GM18511 (cell line): ENCODE data around the gene PTGR3.
A peak's percentile ranks its signal among the peaks of the same experiment; 100 is the strongest.

ENCODE experiments used
- ATAC-seq: cut with Tn5 transposase; IDR thresholded peaks from one replicate; pipeline ENCODE4 v1.9.1; 2021; ENCODE audit warnings: mild to moderate bottlenecking, moderate library complexity; ENCODE audit not compliant: unreplicated experiment

The PTGR3 gene

GRCh38 chr18:75209129-75209950 is at the start of gene PTGR3:
Gene PTGR3, minus strand, starts transcription at chr18:75209139. Its CDS starts 81 bp downstream, at chr18:75209058.
- peak; percentile 47 for ATAC-seq

DNA sequence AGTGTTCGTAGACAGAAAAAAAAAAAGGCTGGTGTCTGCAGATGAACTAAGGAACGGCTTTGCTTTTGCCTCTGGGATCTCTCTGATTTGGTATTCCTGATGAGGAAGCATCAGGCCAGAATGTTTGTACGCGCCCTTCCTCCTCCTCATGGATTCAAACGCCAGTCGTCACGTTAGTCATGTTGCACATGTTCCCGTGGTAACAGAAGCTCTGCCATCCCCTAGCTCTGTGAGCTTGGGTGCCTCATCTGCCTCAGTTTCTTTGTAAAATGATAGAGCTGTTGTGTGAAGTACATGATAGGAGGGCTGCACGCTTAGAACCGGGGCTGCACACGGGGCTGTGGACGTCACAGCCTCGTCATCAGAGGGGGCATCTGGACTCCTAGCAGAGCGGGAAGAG is 48.7 kb upstream of the PTGR3 start:
- no peak for ATAC-seq

GRCh38 chr18:75256376-75256775 is 47.4 kb upstream of the PTGR3 start:
- no peak for ATAC-seq

DNA sequence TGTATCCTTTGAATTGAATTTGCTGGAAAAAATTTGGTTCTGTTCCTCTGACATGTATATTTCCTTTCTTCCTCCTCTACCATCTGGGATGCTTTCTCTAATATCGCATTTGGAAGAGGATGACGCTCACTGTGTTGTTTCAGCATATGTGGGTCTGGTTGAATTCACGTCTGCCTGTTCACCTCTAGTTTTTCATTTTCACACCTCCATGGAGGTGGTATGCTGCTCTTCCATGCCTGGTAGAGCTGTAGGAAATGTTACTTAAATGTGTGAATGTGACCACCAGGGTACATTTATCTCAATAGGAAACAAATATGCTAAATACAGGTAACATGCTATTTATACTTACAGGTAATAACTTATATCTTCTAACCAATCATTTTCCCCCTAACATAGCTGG is 46.2 kb upstream of the PTGR3 start:
- ATAC-seq = no peak

DNA sequence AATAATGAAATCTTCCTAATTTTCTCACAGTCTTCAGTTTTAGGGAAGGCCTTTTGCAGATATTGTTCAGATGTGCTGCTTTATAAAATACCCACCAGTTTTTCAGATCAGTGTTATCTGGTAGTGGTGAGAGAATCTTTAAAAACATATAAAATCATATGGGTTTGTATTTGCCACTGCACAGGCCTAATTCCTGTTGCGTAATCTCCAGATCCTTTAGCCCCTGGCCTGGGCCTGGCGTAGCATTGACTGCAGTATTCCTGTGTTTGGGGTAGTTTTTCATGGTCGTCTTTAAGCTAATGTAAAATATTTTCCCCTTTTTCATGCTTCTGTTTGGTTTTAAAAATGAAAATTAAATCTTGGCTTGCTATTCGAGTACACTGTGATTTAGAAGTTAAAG is 44.8 kb upstream of the PTGR3 start:
- ATAC-seq = no peak

DNA sequence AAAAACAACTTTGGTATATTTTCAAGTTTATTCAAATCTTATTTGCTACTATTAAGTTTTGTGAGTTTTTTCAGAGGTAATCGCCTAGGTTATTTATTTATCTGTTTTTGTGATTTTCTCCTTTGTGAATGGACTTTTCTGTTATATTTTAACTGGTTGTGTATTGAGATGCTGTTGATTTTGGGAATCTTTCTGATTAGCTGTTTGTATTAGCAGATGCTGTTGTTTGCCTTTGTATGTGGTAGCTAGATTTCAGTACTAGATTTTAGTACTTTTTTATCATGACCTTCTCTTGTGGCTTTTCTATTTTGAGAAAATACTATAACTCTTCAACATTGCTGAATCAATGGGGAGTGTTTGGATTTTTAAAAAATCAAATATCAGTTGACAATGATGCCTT is 44.1 kb upstream of the PTGR3 start:
- ATAC-seq = no peak

GRCh38 chr18:75252136-75252535 is 43.2 kb upstream of the PTGR3 start:
- no peak for ATAC-seq

DNA sequence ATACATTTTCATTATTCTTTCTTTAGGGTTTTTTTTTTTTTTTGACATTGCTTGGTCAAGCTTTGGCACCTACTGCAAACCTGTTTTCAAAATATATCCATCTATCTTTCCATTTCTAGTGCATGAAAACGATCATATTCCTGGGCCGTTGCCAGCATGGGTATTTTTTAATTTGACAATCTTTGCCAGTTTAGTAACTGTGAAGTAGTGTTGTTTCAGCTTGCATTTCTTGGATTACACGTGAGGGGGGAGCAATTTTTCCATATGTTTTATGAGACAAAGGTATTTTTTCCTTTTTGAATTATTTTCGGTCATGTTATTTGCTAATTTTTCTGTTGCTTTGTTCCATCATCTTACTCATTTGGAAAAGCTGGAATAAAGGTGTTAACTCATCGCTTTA is 42.5 kb upstream of the PTGR3 start:
- ATAC-seq = no peak

- ATAC-seq = no peak
Observed at GRCh38 chr18:75250471-75250821, 41.5 kb upstream of the PTGR3 start.

- ATAC-seq = no peak
Observed at GRCh38 chr18:75249672-75250470, 40.9 kb upstream of the PTGR3 start.

- ATAC-seq = peak; percentile 1
Observed at GRCh38 chr18:75249175-75249518, 40.2 kb upstream of the PTGR3 start.

DNA sequence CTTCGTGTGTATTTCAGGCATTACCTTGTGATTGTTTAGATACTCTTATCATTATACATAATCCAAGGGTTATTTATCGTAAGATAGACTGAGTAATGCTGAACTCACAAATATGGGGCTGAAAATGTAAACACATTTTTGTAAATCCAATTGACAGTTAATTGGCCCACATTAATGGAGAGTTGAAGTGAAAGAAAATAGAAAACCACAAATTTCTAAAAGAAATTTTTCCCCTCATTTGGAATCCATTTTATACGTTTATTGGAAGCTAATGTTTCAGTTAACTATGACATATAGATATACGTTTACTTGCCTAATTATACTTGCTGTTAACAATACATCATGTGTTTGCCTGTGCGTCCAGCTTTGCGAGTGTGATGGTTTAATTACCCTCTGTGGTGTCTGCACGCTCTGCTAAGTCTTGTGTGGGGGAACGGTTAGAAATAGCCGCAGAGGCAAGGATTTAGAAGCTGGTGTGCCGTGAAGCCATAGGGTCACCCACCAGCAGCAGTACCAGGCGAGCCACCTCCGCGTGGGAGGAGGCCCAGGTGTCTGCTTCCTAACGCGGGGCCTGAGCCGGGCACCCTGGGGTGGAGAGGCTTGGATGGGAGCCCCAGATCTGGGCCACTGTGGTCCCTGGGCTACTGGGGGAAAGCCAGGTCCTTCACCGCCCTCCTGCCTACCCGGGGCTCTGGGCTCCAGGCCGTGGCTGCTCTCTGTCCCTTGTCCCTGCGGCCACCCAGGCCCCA is 39.7 kb upstream of the PTGR3 start:
- peak; percentile 37 for ATAC-seq

GRCh38 chr18:75247611-75248421 is 38.9 kb upstream of the PTGR3 start:
- ATAC-seq = peak; percentile 61

DNA sequence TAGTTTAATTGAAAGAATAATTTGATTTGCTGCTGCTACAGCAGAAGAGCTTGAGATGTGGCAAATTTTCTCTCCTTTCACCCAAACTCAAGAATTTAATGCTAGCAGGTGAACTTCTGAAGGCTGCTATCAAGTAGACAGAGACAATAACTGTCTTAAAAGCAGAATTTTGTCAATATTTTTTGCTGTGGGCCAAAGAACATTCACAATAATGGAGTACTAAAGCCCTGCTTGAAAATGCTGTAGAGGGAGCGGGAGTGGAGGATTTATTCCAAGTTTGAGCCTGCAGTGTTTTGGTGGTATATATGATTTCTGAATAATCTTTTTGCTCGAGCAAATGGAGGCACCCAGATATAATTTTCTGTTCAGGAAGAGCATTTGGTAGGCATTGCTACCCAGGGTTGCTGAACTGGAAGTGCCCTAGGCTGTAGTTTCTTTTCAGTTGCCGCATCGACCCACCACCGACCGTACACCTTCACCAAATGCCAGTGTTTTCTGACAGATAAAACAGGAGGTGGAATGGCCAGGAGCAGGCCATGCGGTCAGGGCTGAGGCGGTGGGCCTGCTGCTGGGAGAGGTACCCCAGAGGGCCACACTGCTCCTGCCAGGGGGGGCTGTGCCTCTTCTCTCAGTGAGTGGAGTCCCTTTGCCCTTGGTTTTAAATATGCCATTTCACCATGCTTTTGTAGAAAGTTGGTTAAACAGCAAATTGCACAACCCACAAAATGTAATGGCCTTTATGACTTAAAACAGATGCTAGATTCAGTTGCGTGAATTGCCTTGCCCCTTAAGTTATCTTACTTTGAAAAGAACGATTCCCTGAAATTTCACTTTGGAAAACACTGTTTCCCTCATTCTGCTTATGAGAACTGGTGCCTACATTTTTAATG is 38.0 kb upstream of the PTGR3 start:
- ATAC-seq = peak; percentile 37

DNA sequence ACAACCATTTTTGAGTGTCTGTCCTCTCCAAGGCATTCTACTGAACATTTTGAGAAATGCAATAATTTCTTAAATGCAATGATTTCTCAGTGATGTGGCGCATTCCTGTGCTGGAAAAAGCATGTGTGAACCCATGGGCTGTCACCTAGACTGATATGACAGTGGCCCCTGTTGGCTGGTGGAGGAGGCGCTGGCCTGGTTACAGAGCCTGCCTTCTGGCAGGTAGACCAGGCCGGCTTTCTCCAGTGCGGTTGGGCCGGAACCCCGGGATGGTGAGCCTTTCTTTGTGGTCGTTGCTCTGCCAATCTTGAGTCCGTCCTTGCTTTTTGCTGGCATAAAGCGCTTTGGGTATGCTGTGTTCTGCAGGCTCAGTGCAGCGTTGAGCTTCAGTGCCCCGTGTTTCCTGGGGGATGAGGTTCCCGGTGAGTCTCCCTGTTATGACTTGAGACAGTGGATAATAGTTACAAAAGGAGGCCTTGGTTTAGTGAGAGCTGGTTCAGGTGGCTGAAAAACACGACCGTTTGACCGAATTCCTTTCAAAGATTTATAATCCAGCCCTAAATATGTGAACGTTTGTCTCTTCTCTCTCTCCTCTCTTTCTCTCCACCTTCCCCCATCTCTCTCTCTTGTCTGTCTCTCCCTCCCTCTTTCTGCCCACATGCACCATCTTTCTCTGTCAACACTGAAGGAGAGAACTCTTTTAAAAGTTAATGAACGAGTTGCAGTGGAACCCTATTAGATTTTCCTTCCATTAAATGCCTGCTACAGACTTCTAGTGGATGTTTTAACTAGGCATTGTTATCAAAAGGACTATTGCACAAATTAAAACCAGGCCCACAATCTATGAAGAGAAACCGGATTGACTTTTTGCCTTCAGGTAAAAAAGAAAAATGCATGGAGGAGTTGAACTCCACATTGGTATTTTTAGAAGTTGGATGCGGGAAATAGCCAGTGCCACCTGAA is 35.7 kb upstream of the PTGR3 start:
- ATAC-seq = no peak

DNA sequence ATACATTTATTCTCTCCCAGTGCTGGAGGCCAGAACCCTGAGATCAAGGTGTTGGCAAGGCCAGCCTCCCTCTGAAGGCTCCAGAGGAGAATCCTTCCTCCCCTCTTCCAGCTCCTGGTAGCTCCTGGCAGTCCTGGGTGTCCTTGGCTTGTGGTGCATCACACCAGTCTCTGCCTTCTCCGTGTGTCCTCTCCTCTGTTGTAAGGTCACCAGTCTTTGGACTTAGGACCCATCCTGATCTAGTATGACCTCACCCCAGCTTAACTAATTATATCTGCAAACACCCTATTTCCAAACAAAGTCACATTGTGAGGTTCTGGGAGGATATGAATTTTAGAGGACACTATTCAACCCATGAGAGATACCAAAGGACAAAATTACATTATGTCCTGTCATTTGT is 32.8 kb upstream of the PTGR3 start:
- no peak for ATAC-seq

- ATAC-seq = no peak
Observed at GRCh38 chr18:75240433-75240832, 31.5 kb upstream of the PTGR3 start.

DNA sequence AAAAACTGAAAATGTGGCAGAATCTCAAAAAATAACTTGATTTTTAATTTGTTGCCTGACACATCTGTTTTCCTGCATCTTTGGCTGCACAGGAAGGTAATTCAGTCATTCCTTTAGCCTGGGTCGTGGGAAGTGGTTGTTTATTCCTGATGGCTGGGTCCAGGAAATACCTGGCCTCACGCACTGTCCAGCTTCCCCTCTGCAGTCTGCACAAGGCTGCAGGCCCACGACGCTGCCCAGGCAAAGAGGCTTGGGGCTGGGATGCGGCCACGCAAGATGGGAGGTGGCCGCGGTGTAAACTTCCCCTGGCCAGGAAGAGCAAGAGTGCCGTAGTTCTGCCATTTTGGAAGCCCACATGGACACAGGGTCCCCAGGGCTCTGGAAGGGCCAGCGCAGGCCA is 29.8 kb upstream of the PTGR3 start:
- no peak for ATAC-seq

DNA sequence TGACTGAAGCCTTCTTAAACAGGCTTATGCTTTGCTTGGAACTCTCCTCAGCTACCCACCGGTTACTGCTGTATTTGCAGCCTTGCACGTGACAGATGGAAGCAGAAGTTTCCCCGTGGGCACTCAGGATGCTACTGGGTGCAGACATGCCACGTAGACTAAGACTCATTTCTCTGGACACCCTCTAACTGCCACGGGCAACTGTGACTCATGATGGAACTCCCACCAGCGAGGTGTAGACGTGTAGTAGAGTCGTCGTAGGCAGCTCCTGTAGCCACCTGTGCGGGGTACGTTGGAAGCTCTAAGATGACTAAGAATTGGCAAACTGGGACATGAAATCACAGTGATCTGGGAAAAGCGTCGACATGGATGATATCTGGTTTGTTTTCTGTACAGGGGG is 29.2 kb upstream of the PTGR3 start:
- ATAC-seq = no peak
